ENCODE measurements around the gene SLC6A1. TPM values are rescaled to one million over a fixed set of nuclear protein-coding genes. Genes with fewer than 3 reads are reported as not detected.

The SLC6A1 gene
- total and polyA plus RNA-seq, 7 donors: 0.27 to 1.9 (median 0.36) TPM

- Histone ChIP-seq H3K27ac (no peak overlapping the region), H3K27me3 (ENCODE audit: insufficient read depth in 3 of 3, low read length in 2 of 3) (peaks cover 0 to 26% (median 5%) of the 10 kb centered on the region in 3 donors), H3K4me3 (no peak overlapping the region), H3K36me3 (ENCODE audit: insufficient read depth in 1 of 2, low read depth in 1 of 2) (no peaks in the 10 kb centered on the region), H3K9me3 (no peaks in the 10 kb centered on the region), H3K4me1 (no peaks in the 10 kb centered on the region)
- no peak for DNase-seq
- intact Hi-C loops (cut with DNase I): no loop called here
- 52 to 60% (median 55%) methylated on average over 15 of the region's 15 CpGs for WGBS, 3 donors
- ATAC-seq: no peak
- TF ChIP-seq, protein P1, sequence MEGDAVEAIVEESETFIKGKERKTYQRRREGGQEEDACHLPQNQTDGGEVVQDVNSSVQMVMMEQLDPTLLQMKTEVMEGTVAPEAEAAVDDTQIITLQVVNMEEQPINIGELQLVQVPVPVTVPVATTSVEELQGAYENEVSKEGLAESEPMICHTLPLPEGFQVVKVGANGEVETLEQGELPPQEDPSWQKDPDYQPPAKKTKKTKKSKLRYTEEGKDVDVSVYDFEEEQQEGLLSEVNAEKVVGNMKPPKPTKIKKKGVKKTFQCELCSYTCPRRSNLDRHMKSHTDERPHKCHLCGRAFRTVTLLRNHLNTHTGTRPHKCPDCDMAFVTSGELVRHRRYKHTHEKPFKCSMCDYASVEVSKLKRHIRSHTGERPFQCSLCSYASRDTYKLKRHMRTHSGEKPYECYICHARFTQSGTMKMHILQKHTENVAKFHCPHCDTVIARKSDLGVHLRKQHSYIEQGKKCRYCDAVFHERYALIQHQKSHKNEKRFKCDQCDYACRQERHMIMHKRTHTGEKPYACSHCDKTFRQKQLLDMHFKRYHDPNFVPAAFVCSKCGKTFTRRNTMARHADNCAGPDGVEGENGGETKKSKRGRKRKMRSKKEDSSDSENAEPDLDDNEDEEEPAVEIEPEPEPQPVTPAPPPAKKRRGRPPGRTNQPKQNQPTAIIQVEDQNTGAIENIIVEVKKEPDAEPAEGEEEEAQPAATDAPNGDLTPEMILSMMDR (IDR thresholded peaks at IDR 0.05): no peak
Measured at GRCh38 chr3:10999221-11000107, 6.9 kb downstream of the SLC6A1 start.

GRCh38 chr3:11000528-11000927 lies 8.0 kb downstream of the SLC6A1 start:
- Histone ChIP-seq H3K27ac (no peak overlapping the region), H3K36me3 (ENCODE audit: insufficient read depth in 1 of 2, low read depth in 1 of 2) (no peaks in the 10 kb centered on the region), H3K4me1 (no peaks in the 10 kb centered on the region), H3K27me3 (ENCODE audit: insufficient read depth in 3 of 3, low read length in 2 of 3) (peaks cover 0 to 16% (median 5%) of the 10 kb centered on the region in 3 donors), H3K9me3 (no peaks in the 10 kb centered on the region), H3K4me3 (no peak overlapping the region)
- ATAC-seq (no peak), DNase-seq (no peak)
- 48 to 79% (median 55%) methylated on average over 2 of the region's 2 CpGs for WGBS, 3 donors
- intact Hi-C loops (cut with DNase I): no loop called here
- TF ChIP-seq, protein P1 (IDR thresholded peaks at IDR 0.05): no peak

- DNase-seq (no peak), ATAC-seq (no peak)
- no peak overlapping the region for H3K27ac ChIP-seq
- no peaks in the 10 kb centered on the region for H3K4me1 ChIP-seq
- TF ChIP-seq, protein P1 (IDR thresholded peaks at IDR 0.05): no peak
- no peaks in the 10 kb centered on the region for H3K9me3 ChIP-seq
- no peak overlapping the region for H3K4me3 ChIP-seq
- intact Hi-C loops (cut with DNase I): no loop called here
- WGBS, 3 donors: 59 to 65% (median 63%) methylated on average over 11 of the region's 11 CpGs
- peaks cover 0 to 12% (median 5%) of the 10 kb centered on the region in 3 donors for H3K27me3 ChIP-seq (ENCODE audit: insufficient read depth in 3 of 3, low read length in 2 of 3)
- H3K36me3 ChIP-seq (ENCODE audit: insufficient read depth in 1 of 2, low read depth in 1 of 2): no peaks in the 10 kb centered on the region
Measured at GRCh38 chr3:11001020-11001657, 8.6 kb downstream of the SLC6A1 start.

DNA sequence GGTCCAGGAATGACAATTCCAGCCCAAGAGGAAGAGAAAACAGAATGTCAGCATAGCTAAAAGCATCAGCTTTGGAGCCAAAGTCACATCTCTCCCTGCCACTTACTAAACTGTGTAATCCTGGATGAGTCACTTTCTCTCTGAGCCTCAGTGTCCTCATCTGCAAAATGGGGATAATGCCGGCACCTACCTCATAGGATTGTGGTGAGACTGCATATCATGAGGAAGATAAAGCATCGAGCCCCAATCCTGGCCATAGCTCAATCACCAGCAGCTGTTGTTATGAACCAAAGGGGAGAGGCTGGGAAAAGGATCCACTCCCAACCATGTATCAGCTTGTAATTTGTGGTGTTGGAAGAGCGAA lies 9.1 kb downstream of the SLC6A1 start:
- DNase-seq (no peak), ATAC-seq (no peak)
- no peak overlapping the region for H3K4me3 ChIP-seq
- 52 to 67% (median 55%) methylated on average over 3 of the region's 3 CpGs for whole genome bisulfite sequencing, 3 donors
- TF ChIP-seq, protein P1 (IDR thresholded peaks at IDR 0.05): no peak
- H3K27me3 ChIP-seq (ENCODE audit: insufficient read depth in 3 of 3, low read length in 2 of 3): peaks cover 0 to 12% (median 5%) of the 10 kb centered on the region in 3 donors
- H3K4me1 ChIP-seq: no peaks in the 10 kb centered on the region
- H3K27ac ChIP-seq: no peak overlapping the region
- H3K36me3 ChIP-seq (ENCODE audit: insufficient read depth in 1 of 2, low read depth in 1 of 2): no peaks in the 10 kb centered on the region
- H3K9me3 ChIP-seq: no peaks in the 10 kb centered on the region
- intact Hi-C loops (cut with DNase I): no loop called here

Data from psoas muscle (tissue), 8 donors.